H9 (cell line): Measurements from ENCODE around the gene SYDE1. TPM values are rescaled to one million over a fixed set of nuclear protein-coding genes. Genes with fewer than 3 reads are reported as not detected.

Source experiments
- DNase-seq: peaks from one replicate; pipeline ENCODE4 v3.0.0-alpha.2; 2017
- H2AFZ ChIP-seq: one replicate; pipeline ENCODE4 v1.6.1; 2013; ENCODE audit warnings: mild to moderate bottlenecking, low read length, control low read depth, moderate library complexity
- H2AK5ac ChIP-seq: 2 replicates; pipeline ENCODE4 v1.6.1; 2013; ENCODE audit warnings: low read length, control low read depth, mixed read lengths; ENCODE audit not compliant: insufficient read length
- H2BK120ac ChIP-seq: one replicate; pipeline ENCODE4 v1.6.1; 2013; ENCODE audit warnings: low read depth, mild to moderate bottlenecking, low read length, control low read depth, inconsistent platforms; ENCODE audit not compliant: poor library complexity, severe bottlenecking
- H2BK12ac ChIP-seq: 2 replicates; pipeline ENCODE4 v1.6.1; 2013; ENCODE audit warnings: low read length, control low read depth, mixed read lengths, low read depth; ENCODE audit not compliant: insufficient read length
- H2BK15ac ChIP-seq: 2 replicates; pipeline ENCODE4 v1.6.1; 2013; ENCODE audit warnings: low read depth, low read length, control low read depth
- H2BK20ac ChIP-seq: one replicate; pipeline ENCODE4 v1.6.1; 2013; ENCODE audit warnings: low read depth, mild to moderate bottlenecking, low read length, control low read depth, inconsistent platforms; ENCODE audit not compliant: poor library complexity, severe bottlenecking
- H2BK5ac ChIP-seq: 2 replicates; pipeline ENCODE4 v1.6.1; 2013; ENCODE audit warnings: low read length, control low read depth, mixed read lengths; ENCODE audit not compliant: insufficient read length
- H3K14ac ChIP-seq: 2 replicates; pipeline ENCODE4 v1.6.1; 2013; ENCODE audit warnings: low read length, control low read depth; ENCODE audit not compliant: insufficient read depth
- H3K18ac ChIP-seq: 2 replicates; pipeline ENCODE4 v1.6.1; 2013; ENCODE audit warnings: low read depth, mild to moderate bottlenecking, mixed read lengths, low read length, control low read depth; ENCODE audit not compliant: insufficient read length
- H3K23ac ChIP-seq: 2 replicates; pipeline ENCODE4 v1.6.1; 2013; ENCODE audit warnings: low read length, control low read depth, mixed read lengths, low read depth; ENCODE audit not compliant: insufficient read length
- H3K23me2 ChIP-seq: 2 replicates; pipeline ENCODE4 v1.6.1; 2013; ENCODE audit warnings: low read depth, mild to moderate bottlenecking, mixed read lengths, low read length, control low read depth; ENCODE audit not compliant: insufficient read length, poor library complexity, severe bottlenecking
- H3K27ac ChIP-seq: 2 replicates; pipeline ENCODE4 v1.5.1; 2013; ENCODE audit warnings: low read length, control low read depth, mixed read lengths, low read depth; ENCODE audit not compliant: insufficient read length
- H3K27me3 ChIP-seq: 2 replicates; pipeline ENCODE4 v1.6.1; 2013; ENCODE audit warnings: low read length, control low read depth, inconsistent platforms; ENCODE audit not compliant: insufficient read depth
- H3K4ac ChIP-seq: 2 replicates; pipeline ENCODE4 v1.6.1; 2013; ENCODE audit warnings: low read depth, mild to moderate bottlenecking, control low read depth, inconsistent platforms, low read length, moderate library complexity
- H3K4me1 ChIP-seq: 2 replicates; pipeline ENCODE4 v1.6.1; 2013; ENCODE audit warnings: low read length, control low read depth, inconsistent platforms; ENCODE audit not compliant: insufficient read depth
- H3K4me2 ChIP-seq: 2 replicates; pipeline ENCODE4 v1.6.1; 2013; ENCODE audit warnings: low read length, control low read depth, mixed read lengths; ENCODE audit not compliant: insufficient read length, insufficient read depth
- H3K56ac ChIP-seq: 2 replicates; pipeline ENCODE4 v1.6.1; 2013; ENCODE audit warnings: low read depth, mild to moderate bottlenecking, mixed read lengths, low read length, control low read depth; ENCODE audit not compliant: insufficient read length
- H3K79me1 ChIP-seq: 2 replicates; pipeline ENCODE4 v1.6.1; 2013; ENCODE audit warnings: low read depth, mild to moderate bottlenecking, moderate library complexity, low read length, control low read depth, inconsistent platforms; ENCODE audit not compliant: insufficient read depth, poor library complexity, severe bottlenecking
- H3K79me2 ChIP-seq: 2 replicates; pipeline ENCODE4 v1.6.1; 2013; ENCODE audit warnings: low read length, control low read depth, inconsistent platforms; ENCODE audit not compliant: insufficient read depth
- H3K9ac ChIP-seq: 2 replicates; pipeline ENCODE4 v1.6.1; 2013; ENCODE audit warnings: low read length, control low read depth, mixed read lengths; ENCODE audit not compliant: insufficient read length; ENCODE audit errors: extremely low read depth
- H3K9me3 ChIP-seq: one replicate; pipeline ENCODE4 v1.6.1; 2013; ENCODE audit warnings: low read depth, low read length, inconsistent platforms; ENCODE audit not compliant: control insufficient read depth
- H3T11ph ChIP-seq: one replicate; pipeline ENCODE4 v1.6.1; 2013; ENCODE audit warnings: mild to moderate bottlenecking, low read length, control low read depth, inconsistent platforms
- H4K20me1 ChIP-seq: one replicate; pipeline ENCODE4 v1.6.1; 2013; ENCODE audit not compliant: control insufficient read depth, insufficient read length, insufficient read depth
- H4K5ac ChIP-seq: 2 replicates; pipeline ENCODE4 v1.6.1; 2013; ENCODE audit warnings: low read depth, mild to moderate bottlenecking, mixed read lengths, low read length, control low read depth; ENCODE audit not compliant: insufficient read length
- H4K8ac ChIP-seq: replicated peaks from 2 replicates; pipeline ENCODE4 v1.6.1; 2013; ENCODE audit warnings: low read length, control low read depth, mixed read lengths, low read depth; ENCODE audit not compliant: insufficient read length
- H4K91ac ChIP-seq: 2 replicates; pipeline ENCODE4 v1.6.1; 2013; ENCODE audit warnings: low read depth, mild to moderate bottlenecking, moderate library complexity, mixed read lengths, low read length, control low read depth; ENCODE audit not compliant: insufficient read length
- H3K27ac Mint-ChIP-seq, 3 experiments: 2 replicates in 2 of 3; 3 replicates in 1 of 3; pipeline ENCODE4 v1.8.0; 2020 to 2021; ENCODE audit warnings: mixed read lengths in 3 of 3, mild to moderate bottlenecking in 1 of 3, moderate library complexity in 1 of 3
- H3K27me3 Mint-ChIP-seq: 2 replicates; pipeline ENCODE4 v1.8.0; 2021; ENCODE audit warnings: low read depth, mild to moderate bottlenecking, moderate library complexity, mixed read lengths
- H3K36me3 Mint-ChIP-seq, 3 experiments: 2 replicates in 2 of 3; 3 replicates in 1 of 3; pipeline ENCODE4 v1.8.0; 2020 to 2021; ENCODE audit warnings: low read depth in 3 of 3, mixed read lengths in 3 of 3; ENCODE audit not compliant: insufficient read depth in 1 of 3
- H3K4me1 Mint-ChIP-seq, 2 experiments: 2 replicates each; pipeline ENCODE4 v1.8.0; 2020; ENCODE audit warnings: mixed read lengths in 2 of 2
- H3K4me3 Mint-ChIP-seq, 2 experiments: 2 replicates in 1 of 2; 3 replicates in 1 of 2; pipeline ENCODE4 v1.8.0; 2020 to 2021; ENCODE audit warnings: mild to moderate bottlenecking in 2 of 2, mixed read lengths in 2 of 2, moderate library complexity in 1 of 2
- H3K9me3 Mint-ChIP-seq, 2 experiments: 2 replicates in 1 of 2; 3 replicates in 1 of 2; pipeline ENCODE4 v1.8.0; 2020; ENCODE audit warnings: mild to moderate bottlenecking in 2 of 2, mixed read lengths in 2 of 2, moderate library complexity in 1 of 2
- WGBS: extraction: QIAGEN DNeasy Blood & Tissue Kit; methylation state at CpG from one replicate; pipeline ENCODE4 v1.1.7; 2013; ENCODE audit warnings: missing lambda C conversion rate, low lambda C conversion rate, mixed read lengths; ENCODE audit not compliant: insufficient read length; ENCODE audit errors: extremely low coverage; 5-methylcytosine and 5-hydroxymethylcytosine counted together
- total RNA-seq: library from RNA; stranded (reverse); gene quantifications from 2 replicates; pipeline ENCODE4 v1.2.1, GENCODE V29; 2021
- TF ChIP-seq, protein P1 (sequence below): fragments of 200-600 bp; sonication (generic); conservative IDR thresholded peaks from 3 replicates; pipeline ENCODE4 v1.8.0; 2021; ENCODE audit warnings: antibody characterized with exemption, mild to moderate bottlenecking

Gene SYDE1
- total RNA-seq, 1 experiment from 2014 or later = 21.4 TPM

DNA sequence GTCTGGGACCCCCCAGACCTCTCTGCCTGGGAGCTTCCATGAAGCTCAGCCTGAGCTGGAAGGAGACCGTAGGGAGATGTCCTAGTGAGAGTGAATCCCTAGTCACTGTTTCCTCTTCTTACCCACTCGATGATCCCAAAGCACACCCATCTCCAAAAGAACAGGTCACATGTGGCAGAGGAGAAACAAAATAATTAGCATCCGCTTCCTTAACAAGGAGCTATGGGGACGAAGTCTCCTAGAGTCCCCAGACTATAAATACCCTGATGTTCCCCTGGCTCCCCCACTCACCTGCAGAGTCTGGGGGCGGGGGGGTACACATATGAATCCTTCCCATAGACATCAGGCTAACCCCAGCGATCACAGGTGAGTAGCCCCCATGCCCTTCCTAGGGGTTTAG is 25.3 kb upstream of the SYDE1 start, which contains the start of gene OR1I1:
Gene OR1I1 (plus strand): TSS at position 301 of the 400 bp plus-strand sequence. CDS start 4,855 bp downstream, outside the sequence.
- H3K56ac ChIP-seq = no peak within 1 kb of the TSS
- H3K79me2 ChIP-seq = no peaks in the 10 kb centered on the region
- H3K27ac ChIP-seq = no peak within 1 kb of the TSS
- no peaks in the 10 kb centered on the region; a peak in 1 of 7 replicates for H3K36me3 Mint-ChIP-seq
- peaks cover 0 to 69% of the 10 kb centered on the region in 2 experiments; a peak in 2 of 5 replicates for H3K9me3 Mint-ChIP-seq
- no peak within 1 kb of the TSS for H3K4me2 ChIP-seq
- no peak within 1 kb of the TSS for H3K4me3 Mint-ChIP-seq
- no peak within 1 kb of the TSS for H2AFZ ChIP-seq
- no CpG with 5 or more reads among the region's 6 CpGs for WGBS
- no peak within 1 kb of the TSS for H2BK120ac ChIP-seq
- H4K91ac ChIP-seq = no peak within 1 kb of the TSS
- H3K23ac ChIP-seq = no peak within 1 kb of the TSS
- no peak for DNase-seq
- no peak within 1 kb of the TSS for H3T11ph ChIP-seq
- no peak within 1 kb of the TSS for H2BK20ac ChIP-seq
- no peak within 1 kb of the TSS for H3K14ac ChIP-seq
- no peak within 1 kb of the TSS for H2AK5ac ChIP-seq
- no peak within 1 kb of the TSS for H2BK12ac ChIP-seq
- H3K9ac ChIP-seq = no peak within 1 kb of the TSS
- H2BK15ac ChIP-seq = no peak within 1 kb of the TSS
- no peak within 1 kb of the TSS for H4K5ac ChIP-seq
- no peak within 1 kb of the TSS for H4K8ac ChIP-seq
- TF ChIP-seq, protein P1, sequence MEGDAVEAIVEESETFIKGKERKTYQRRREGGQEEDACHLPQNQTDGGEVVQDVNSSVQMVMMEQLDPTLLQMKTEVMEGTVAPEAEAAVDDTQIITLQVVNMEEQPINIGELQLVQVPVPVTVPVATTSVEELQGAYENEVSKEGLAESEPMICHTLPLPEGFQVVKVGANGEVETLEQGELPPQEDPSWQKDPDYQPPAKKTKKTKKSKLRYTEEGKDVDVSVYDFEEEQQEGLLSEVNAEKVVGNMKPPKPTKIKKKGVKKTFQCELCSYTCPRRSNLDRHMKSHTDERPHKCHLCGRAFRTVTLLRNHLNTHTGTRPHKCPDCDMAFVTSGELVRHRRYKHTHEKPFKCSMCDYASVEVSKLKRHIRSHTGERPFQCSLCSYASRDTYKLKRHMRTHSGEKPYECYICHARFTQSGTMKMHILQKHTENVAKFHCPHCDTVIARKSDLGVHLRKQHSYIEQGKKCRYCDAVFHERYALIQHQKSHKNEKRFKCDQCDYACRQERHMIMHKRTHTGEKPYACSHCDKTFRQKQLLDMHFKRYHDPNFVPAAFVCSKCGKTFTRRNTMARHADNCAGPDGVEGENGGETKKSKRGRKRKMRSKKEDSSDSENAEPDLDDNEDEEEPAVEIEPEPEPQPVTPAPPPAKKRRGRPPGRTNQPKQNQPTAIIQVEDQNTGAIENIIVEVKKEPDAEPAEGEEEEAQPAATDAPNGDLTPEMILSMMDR = no peak
- no peak within 1 kb of the TSS for H3K4ac ChIP-seq
- H3K4me1 ChIP-seq = no peaks in the 10 kb centered on the region
- no peaks in the 10 kb centered on the region for H3K9me3 ChIP-seq
- H4K20me1 ChIP-seq = no peaks in the 10 kb centered on the region
- no peaks in the 10 kb centered on the region for H3K23me2 ChIP-seq
- no peak within 1 kb of the TSS for H3K27ac Mint-ChIP-seq
- H2BK5ac ChIP-seq = no peak within 1 kb of the TSS
- H3K27me3 ChIP-seq = no peaks in the 10 kb centered on the region
- no peaks in the 10 kb centered on the region for H3K4me1 Mint-ChIP-seq
- H3K27me3 Mint-ChIP-seq = peaks cover 24% of the 10 kb centered on the region
- H3K79me1 ChIP-seq = no peaks in the 10 kb centered on the region
- H3K18ac ChIP-seq = no peak within 1 kb of the TSS
